Adipose tissue (tissue), 3 donors: ENCODE results near the gene FBXO31. TPM values are rescaled to one million over a fixed set of nuclear protein-coding genes. Genes with fewer than 3 reads are reported as not detected.

ENCODE experiments used
- H3K27ac ChIP-seq: one replicate; pipeline ENCODE4 v1.5.1; 2013; ENCODE audit warnings: low read depth, low read length
- WGBS, 3 donors: extraction: QIAGEN DNeasy Blood & Tissue Kit; methylation state at CpG; one replicate each; pipeline ENCODE4 v1.1.7; 2013; 5-methylcytosine and 5-hydroxymethylcytosine counted together
- polyA plus RNA-seq, 3 donors: library from polyadenylated mRNA; stranded (reverse); fragments of 200-250 nt; gene quantifications; one replicate each; pipeline ENCODE4 v1.2.3, GENCODE V29; 2013
- donor health status: healthy with polysubstance abuse.
- donor health status: Bipolar disorder and iron deficiency.
- donor health status: healthy.

FBXO31 gene
- polyA plus RNA-seq, result 10 to 100 TPM; 14.6 to 26.6 (median 23.6) TPM

GRCh38 chr16:87383505-87384161, at the start of gene FBXO31:
Gene FBXO31, minus strand, starts transcription at chr16:87383776. Its CDS starts 32 bp downstream, at chr16:87383744.
- 0 to 1% (median 0%) methylated on average over 50 to 91 of the region's 92 CpGs for WGBS, 3 donors
- H3K27ac ChIP-seq, result peak within 1 kb of the TSS; percentile 92

GRCh38 chr16:87432330-87432915, 48.8 kb upstream of the FBXO31 start:
- WGBS, 3 donors, result 91 to 93% (median 92%) methylated on average over 15 of the region's 15 CpGs
- no peak overlapping the region for H3K27ac ChIP-seq

- H3K27ac ChIP-seq, result no peak overlapping the region
- WGBS, 3 donors, result 80 to 88% (median 82%) methylated on average over 7 of the region's 7 CpGs
Observed at GRCh38 chr16:87431926-87432325, 48.4 kb upstream of the FBXO31 start.

- H3K27ac ChIP-seq, result no peak overlapping the region
- 70 to 85% (median 80%) methylated on average over 18 of the region's 18 CpGs for WGBS, 3 donors
Observed at GRCh38 chr16:87426423-87427215, 43.0 kb upstream of the FBXO31 start.

- no peak overlapping the region for H3K27ac ChIP-seq
- 89 to 94% (median 93%) methylated on average over 12 of the region's 12 CpGs for WGBS, 3 donors
Observed at GRCh38 chr16:87425941-87426340, 42.4 kb upstream of the FBXO31 start.

GRCh38 chr16:87424266-87424665, 40.7 kb upstream of the FBXO31 start:
- H3K27ac ChIP-seq, result no peak overlapping the region
- 84 to 87% (median 85%) methylated on average over 12 of the region's 12 CpGs for WGBS, 3 donors

GRCh38 chr16:87423429-87423828, 39.9 kb upstream of the FBXO31 start:
- WGBS, 3 donors, result 96 to 97% (median 96%) methylated on average over 15 of the region's 15 CpGs
- H3K27ac ChIP-seq, result no peak overlapping the region

- WGBS, 3 donors, result 94 to 97% (median 95%) methylated on average over 11 of the region's 11 CpGs
- no peak overlapping the region for H3K27ac ChIP-seq
Observed at GRCh38 chr16:87422106-87422505, 38.5 kb upstream of the FBXO31 start.

- 93 to 96% (median 96%) methylated on average over 25 of the region's 25 CpGs for WGBS, 3 donors
- H3K27ac ChIP-seq, result no peak overlapping the region
Observed at GRCh38 chr16:87421003-87421912, 37.7 kb upstream of the FBXO31 start.

GRCh38 chr16:87420026-87421002, 36.7 kb upstream of the FBXO31 start:
- 89 to 93% (median 92%) methylated on average over 25 of the region's 25 CpGs for WGBS, 3 donors
- H3K27ac ChIP-seq, result no peak overlapping the region

- no peak overlapping the region for H3K27ac ChIP-seq
- WGBS, 3 donors, result 78 to 89% (median 86%) methylated on average over 6 of the region's 6 CpGs
Observed at GRCh38 chr16:87418644-87419043, 35.1 kb upstream of the FBXO31 start.

GRCh38 chr16:87418216-87418615, 34.6 kb upstream of the FBXO31 start:
- H3K27ac ChIP-seq, result no peak overlapping the region
- WGBS, 3 donors, result 94 to 95% (median 94%) methylated on average over 18 of the region's 18 CpGs

GRCh38 chr16:87417528-87417910, 33.9 kb upstream of the FBXO31 start:
- no peak overlapping the region for H3K27ac ChIP-seq
- WGBS, 3 donors, result 92 to 98% (median 94%) methylated on average over 11 to 13 of the region's 13 CpGs

- 71 to 81% (median 79%) methylated on average over 23 of the region's 23 CpGs for WGBS, 3 donors
- no peak overlapping the region for H3K27ac ChIP-seq
Observed at GRCh38 chr16:87416826-87417527, 33.4 kb upstream of the FBXO31 start.

GRCh38 chr16:87415441-87415840, 31.9 kb upstream of the FBXO31 start:
- no peak overlapping the region for H3K27ac ChIP-seq
- WGBS, 3 donors, result 87 to 93% (median 92%) methylated on average over 9 of the region's 9 CpGs

GRCh38 chr16:87414251-87414680, 30.7 kb upstream of the FBXO31 start:
- H3K27ac ChIP-seq, result no peak overlapping the region
- WGBS, 3 donors, result 87 to 90% (median 88%) methylated on average over 24 of the region's 24 CpGs

- no peak overlapping the region for H3K27ac ChIP-seq
- 90 to 94% (median 93%) methylated on average over 27 of the region's 27 CpGs for WGBS, 3 donors
Observed at GRCh38 chr16:87412996-87413421, 29.4 kb upstream of the FBXO31 start.
